GM12878 (cell line): ENCODE data around the gene ICAM4.

Experiments used
- HDGF ChIP-seq: fragments of 450-650 bp; IDR thresholded peaks from 2 replicates; pipeline ENCODE4 v1.6.1; 2016; ENCODE audit warnings: antibody characterized with exemption
- JUNB ChIP-seq: IDR thresholded peaks from 2 replicates; pipeline ENCODE4 v1.6.1; 2016; ENCODE audit warnings: antibody characterized with exemption, mild to moderate bottlenecking
- JUND ChIP-seq: IDR thresholded peaks from 2 replicates; pipeline ENCODE4 v1.6.1; 2012; ENCODE audit warnings: low read depth, mild to moderate bottlenecking, low read length, improper control_type of control experiment, moderate library complexity
- MTA2 ChIP-seq: fragments of 450-650 bp; IDR thresholded peaks from 2 replicates; pipeline ENCODE4 v1.6.1; 2016; ENCODE audit warnings: low read depth, mild to moderate bottlenecking, moderate library complexity
- RAD21 ChIP-seq: IDR thresholded peaks from 2 replicates; pipeline ENCODE4 v1.6.1; 2011; ENCODE audit warnings: mild to moderate bottlenecking, low read depth, low read length, moderate library complexity; ENCODE audit not compliant: insufficient read depth
- TAF1 ChIP-seq: IDR thresholded peaks from 2 replicates; pipeline ENCODE4 v1.6.1; 2011; ENCODE audit warnings: mild to moderate bottlenecking, low read depth, low read length, borderline replicate concordance
- ZNF274 ChIP-seq: IDR thresholded peaks from one replicate; pipeline ENCODE4 v1.8.0; 2011; ENCODE audit not compliant: insufficient read length, insufficient read depth
- ZNF384 ChIP-seq: IDR thresholded peaks from 2 replicates; pipeline ENCODE4 v1.6.1; 2012; ENCODE audit warnings: low read depth, mild to moderate bottlenecking, low read length, improper control_type of control experiment, borderline replicate concordance

DNA sequence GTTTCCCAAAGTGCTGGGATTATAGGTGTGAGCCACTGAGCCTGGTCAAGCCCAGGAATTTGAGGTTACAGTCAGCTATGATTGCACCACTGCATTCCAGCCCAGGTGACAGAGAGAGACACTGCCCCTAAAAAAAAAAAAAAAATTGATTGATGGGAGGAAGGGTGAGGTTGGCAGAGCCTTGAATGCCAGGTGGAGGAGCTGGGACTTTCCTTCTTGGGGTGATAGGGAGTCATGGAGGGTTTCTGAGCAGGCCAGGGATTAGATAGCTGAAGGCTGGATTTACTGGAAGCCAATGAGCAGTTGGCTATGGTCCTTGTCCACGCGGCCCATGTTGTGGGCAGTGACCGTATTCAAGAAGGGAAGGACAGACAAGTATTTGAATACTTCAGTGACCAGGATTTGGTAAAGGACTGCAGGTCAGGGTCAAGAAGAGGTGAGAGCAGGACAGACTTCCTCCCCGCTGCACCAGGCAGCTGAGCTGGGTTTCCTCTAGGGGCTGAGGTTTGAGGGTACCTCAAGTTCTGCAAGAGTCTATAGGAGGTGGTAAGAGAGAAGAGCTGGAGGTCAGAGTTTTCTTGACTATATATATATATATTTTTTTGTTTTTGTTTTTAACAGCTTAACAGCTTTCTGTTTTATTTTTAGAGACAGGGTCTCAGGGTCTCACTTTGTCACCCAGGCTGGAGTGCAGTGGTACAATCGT is 6.9 kb upstream of the ICAM4 start:
- no peak for TF ChIP-seq HDGF
- TF ChIP-seq JUNB, result no peak
- no peak for TF ChIP-seq JUND
- no peak for TF ChIP-seq ZNF274
- TF ChIP-seq TAF1, result no peak
- TF ChIP-seq MTA2, result no peak
- TF ChIP-seq ZNF384, result no peak
- TF ChIP-seq RAD21, result no peak
